GM19438 (cell line): ENCODE results near the gene VSIG4.

ENCODE experiments used
- ATAC-seq: cut with Tn5 transposase; IDR thresholded peaks from one replicate; pipeline ENCODE4 v1.9.1; 2021; ENCODE audit warnings: low read depth; ENCODE audit not compliant: unreplicated experiment

Gene VSIG4

DNA sequence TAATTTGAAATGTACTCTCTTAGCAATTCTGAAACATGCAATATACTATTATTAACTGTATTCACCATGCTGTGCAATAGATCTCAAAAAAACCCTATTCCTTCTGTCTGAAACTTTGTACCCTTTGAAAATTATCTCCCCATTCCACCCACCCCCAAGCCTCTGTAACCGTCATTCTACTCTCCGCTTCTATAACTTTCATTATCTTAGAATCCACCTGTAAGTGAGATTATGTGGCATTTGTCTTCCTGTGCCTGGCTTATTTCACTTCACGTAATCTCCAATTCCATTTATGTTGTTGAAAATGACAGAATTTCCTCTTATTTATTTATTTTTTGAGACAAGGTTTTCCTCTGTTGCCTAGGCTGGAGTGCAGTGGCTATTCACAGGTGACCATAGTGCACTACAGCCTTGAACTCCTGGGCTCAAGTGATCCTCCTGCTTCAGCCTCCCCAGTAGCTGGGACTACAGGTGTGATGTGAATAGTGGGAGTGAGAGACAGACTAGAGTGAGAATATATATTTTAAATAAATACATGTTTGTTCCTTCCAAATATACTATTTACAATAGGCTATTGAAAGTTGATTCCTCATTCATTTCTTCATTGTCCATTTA, 30.5 kb downstream of the VSIG4 start:
- ATAC-seq: no peak

DNA sequence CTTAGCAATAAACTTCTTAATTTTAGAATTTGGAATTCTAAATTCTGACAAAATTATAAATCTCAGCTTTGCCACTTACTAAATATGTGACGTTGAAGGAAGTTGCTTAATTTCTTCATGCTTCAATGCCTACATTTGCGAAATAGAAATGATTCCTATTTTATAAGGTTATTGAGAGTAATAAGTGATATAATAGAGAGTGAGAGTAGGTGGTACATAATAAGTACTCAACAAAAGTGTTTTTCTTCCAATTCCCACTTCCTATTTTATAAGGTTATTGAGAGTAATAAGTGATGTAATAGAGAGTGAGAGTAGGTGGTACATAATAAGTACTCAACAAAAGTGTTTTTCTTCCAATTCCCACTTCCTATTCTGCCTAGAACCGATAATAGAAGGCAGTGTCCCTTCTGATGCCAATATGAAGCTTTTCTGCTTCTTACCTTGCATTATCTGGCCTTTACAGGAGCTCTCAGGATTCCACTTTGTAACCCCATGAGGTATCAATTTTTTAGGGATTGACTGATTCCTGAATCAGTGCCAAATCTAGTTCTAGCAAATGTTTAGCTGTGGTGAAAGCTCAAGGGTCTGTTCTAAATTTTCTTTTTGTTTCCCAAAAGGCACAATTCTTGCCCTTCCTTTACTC, 31.4 kb downstream of the VSIG4 start:
- ATAC-seq: no peak

DNA sequence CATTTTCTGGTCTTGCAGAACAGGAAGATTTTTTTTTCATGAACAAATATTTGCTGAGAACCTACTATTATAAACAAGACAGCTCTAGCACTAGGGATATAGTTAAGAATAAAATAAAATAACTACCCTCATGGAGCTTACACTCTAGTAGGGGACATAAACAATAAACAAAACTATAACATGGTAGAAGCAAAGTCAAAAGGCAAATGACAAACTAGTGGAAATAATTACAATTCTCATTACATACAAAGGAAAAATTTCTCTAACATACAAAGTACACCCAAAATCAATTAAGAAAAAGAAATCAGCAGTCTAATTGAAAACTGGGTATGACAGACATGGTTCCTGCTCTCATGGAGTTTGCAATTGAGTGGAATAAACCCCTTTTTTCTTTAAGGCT, 32.0 kb downstream of the VSIG4 start:
- ATAC-seq: no peak

DNA sequence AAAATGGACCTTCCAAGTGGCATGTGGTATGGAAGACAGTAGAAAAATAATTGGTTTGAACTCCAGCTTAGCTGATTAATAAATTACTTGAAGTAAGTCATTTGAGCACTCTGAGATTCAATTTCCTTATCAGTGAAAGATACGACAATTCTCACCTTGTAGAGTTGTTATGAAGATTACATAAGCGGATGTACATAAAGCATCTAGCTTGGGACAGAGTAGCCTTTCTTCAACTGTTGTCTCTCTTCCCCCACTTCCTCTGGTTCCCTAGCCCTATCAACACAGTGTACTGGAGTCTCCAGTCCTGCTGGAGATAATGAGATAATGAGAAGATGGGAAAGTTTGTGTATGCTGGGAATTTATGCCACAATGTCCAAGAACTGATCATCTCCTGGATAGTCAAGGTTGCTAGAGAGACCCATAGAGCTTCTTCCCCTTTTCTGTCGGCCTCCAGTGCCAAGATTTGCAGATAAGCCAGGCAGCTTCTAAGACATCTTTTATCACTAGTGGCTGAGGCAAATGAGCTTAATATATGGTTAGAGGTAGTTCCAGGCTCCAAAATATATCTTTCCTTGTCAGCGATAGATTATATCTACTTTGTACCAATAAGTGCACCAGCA, 33.9 kb downstream of the VSIG4 start:
- ATAC-seq: no peak

DNA sequence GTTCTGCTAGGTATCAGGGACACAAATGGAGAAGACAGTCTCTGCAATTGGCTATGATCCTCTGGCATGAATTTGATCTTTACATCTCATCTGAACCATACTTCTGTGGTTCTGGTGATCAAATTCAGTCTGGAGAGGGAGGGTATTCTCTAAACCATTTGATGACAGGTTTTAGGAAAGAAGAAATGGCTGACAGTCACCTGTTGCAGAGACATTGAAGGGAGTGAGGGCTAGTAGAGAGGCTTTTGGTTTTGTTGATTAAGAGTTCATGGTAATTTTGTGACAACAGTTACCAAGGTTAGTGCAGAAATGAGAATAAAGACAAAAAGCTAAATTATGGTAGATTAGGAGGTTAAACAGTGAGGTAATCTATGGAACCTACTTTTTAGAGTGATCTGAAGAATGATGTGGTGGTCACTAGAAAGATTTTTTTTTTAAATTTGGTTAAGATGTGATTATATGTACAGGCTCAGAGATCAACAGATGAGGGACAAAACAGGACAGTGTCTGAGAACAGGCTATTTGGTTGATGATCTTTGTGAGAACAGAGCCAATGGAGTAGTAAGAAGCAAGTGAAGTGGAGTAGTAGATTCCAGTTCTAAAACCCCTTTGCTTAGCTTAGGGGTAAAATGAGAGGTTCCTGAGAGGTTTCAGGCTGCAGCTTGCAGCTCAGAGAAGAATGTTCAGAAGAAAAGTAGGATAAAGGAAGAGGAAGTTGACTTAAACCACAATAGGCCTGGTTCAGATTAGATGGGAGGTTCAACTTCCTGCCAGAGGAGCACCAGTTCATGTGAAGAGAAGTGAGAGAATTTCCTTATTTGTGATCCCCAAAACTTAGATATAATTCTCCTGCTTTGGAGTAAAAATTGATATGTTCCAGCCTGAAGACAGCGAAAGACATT, 34.7 kb downstream of the VSIG4 start:
- ATAC-seq: no peak

DNA sequence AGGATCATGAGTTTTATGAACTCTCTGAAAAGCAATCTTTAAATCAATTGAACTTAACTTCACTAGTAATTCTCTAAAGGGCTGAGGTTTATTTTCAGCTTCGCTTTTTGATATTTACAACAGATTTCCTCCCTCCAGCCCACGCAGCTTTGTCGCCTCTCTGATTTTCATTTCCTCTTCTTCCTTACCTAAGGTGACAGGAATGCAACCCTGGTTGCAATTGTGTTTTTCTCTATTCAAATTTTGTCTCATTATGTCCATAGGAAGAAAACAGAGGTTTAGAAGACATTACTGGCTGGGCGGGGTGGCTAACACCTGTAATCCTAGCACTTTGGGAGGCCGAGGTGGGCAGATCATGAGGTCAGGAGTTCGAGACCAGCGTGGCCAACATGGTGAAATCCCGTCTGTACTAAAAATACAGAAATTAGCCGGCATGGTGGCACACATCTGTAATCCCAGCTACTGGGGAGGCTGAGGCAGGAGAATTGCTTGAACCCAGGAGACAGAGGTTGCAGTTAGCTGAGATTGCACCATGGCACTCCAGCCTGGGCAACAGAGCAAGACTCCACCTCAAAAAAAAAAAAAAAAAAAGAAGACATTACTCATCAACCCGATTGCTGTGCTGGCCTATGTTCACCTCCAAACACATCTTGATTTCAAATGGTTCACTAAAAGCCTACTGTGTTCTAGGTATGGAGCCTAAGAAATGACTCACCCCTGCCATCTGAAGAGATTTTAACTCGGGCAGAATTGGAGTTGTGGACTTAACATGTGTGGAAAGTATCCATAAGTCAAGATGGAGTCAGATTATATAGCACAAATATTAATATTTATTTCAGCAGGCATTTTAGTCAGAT, 36.8 kb downstream of the VSIG4 start:
- ATAC-seq: no peak

DNA sequence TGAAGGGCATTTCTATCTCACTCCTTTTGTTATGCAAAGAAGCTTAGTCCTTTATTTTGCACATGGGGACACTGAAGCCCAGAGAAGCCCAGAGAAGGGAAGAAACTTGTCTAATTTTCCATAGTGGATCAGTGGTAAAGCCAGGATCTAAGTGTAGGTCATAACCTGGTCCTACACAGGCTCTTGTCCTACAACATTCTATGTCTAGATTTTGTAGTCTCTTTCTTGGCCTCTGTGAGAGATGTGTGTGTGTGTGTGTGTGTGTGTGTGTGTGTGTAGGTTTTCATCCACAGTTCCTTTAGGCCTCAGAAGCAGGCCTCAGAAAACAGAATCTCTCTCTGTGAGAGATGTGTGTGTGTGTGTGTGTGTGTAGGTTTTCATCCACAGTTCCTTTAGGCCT, 38.3 kb downstream of the VSIG4 start:
- no peak for ATAC-seq

DNA sequence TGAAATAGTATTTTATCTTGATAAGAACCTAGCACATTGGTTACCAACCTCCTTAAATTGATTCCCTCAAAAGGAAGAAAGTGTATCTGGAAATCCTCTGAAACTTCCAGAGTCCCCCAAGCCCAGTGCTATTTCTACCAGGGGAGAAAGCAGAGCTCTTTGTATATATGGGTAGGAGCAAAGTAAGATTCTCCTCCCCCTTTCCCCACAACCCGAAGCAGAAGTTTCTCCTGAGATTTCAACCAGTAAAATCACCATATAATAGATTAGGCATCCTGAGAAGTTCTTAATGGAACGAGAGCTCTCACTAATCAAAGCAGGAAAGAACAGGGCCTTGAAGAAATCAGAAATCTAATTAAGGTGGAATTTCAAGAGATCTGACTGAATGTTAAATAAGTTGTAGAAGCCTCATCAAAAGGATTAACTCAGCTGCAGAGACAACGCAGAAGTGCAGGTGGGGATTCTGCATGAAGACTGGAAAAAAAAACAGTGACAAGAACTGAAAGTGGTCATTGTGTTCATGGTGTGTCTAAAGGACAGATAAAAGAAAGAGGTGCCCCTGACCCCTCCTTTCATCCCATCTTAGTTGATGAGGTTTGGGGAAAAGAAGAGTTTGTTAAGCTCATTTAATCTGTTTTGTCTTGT, 39.1 kb downstream of the VSIG4 start:
- ATAC-seq: no peak

DNA sequence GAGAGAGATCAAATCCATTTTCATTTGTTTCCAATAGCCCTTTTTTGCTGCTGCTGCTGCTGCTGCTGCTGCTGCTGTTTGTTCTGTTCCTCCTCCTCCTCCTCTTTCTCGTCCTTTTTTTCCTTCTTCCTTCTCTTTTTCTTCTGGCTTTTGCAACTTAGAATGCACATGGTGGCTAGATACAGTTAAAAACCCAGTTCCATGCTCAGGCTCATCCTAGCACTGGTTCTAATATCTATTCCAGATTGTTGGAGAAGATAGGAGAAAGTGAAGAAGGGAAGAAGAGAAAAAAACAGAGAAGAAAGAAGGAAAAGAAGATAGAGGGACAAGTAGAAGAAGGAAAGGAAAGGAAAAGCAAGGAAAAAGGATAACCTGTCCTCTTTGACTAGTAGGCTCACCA, 39.7 kb downstream of the VSIG4 start:
- no peak for ATAC-seq

DNA sequence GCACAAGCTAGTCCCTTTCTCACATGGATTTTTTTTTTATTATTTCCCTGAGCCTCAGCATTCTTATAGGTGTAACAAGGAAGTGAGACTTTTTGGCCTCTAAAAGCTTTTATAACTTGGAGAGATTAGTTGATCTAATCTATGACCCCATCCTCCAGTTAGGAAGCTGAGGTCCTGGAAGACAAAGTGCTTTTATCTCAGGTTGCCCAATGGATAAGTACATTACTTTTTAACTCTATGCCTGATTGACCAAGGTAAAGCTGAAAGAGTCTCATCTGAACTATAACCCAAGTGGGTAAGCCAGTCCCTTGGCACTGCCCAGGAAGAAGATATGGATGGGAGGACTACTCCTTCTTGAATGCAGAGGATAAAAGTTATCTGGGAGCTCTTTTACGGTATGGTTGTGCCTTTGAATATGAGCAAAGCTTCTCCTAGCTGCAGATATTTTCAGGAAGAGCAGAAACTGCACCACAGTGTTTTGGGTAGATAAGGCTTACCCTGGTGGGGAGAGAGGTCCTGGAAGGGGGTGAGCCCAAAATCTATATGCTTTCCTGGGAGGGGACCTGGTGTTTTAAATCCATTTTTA, 40.2 kb downstream of the VSIG4 start:
- no peak for ATAC-seq

DNA sequence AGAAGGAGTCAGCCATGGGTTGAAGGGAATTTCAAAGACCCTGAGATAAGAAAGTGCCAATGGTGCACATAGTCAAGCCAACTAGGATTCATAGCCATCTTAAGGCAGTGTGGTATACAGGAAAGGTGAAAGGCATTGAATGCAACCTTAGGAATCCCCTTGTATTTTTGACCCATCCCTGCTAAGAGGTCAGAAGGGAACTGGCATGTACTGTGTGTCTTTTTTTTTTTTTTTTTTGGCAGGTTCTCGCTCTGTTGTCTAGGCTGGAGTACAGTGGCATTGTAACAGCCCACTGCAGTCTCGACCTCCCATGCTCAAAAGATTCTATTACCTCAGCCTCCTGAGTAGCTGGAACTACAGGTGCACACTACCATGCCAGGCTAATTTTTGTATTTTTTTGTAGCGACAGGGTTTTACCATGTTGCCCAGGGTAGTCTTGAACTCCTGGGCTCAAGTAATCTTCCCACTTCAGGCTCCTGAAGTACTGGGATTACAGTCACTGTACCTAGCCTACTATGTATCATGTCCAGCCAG, 40.8 kb downstream of the VSIG4 start:
- no peak for ATAC-seq

DNA sequence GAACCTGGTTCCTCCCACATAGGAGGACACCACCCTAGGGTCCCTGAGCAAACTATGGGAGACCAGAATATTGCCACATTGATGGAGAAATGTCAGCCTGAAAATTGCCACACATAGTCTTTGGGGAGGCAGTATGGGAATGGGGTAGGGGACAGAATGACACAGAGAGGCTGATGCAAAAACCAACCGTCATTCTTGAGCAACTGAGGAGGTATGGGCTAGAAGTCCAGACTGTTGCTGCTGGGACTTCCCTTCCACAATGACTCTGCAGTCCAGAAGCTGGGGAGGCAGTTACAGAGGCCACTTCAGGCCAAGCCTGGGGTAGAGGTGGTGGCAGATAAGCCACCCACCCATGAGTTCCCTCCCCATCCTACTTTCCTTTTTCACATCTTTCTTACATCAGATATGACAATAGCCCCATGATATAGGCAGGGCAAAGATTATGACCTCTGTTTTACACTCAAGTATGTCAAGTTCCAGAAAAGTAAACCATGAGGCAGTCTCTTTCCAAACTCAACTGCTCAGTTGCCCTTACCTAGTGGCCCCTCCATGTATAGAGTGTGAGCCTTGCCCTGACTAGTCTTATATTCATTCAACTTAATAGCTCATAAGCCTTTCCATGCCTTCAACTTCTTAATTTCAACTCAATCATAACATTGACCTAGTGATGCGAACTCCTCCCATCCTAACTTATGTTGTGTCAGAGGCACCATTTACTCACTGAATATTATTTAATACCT, 41.7 kb downstream of the VSIG4 start:
- ATAC-seq: no peak

DNA sequence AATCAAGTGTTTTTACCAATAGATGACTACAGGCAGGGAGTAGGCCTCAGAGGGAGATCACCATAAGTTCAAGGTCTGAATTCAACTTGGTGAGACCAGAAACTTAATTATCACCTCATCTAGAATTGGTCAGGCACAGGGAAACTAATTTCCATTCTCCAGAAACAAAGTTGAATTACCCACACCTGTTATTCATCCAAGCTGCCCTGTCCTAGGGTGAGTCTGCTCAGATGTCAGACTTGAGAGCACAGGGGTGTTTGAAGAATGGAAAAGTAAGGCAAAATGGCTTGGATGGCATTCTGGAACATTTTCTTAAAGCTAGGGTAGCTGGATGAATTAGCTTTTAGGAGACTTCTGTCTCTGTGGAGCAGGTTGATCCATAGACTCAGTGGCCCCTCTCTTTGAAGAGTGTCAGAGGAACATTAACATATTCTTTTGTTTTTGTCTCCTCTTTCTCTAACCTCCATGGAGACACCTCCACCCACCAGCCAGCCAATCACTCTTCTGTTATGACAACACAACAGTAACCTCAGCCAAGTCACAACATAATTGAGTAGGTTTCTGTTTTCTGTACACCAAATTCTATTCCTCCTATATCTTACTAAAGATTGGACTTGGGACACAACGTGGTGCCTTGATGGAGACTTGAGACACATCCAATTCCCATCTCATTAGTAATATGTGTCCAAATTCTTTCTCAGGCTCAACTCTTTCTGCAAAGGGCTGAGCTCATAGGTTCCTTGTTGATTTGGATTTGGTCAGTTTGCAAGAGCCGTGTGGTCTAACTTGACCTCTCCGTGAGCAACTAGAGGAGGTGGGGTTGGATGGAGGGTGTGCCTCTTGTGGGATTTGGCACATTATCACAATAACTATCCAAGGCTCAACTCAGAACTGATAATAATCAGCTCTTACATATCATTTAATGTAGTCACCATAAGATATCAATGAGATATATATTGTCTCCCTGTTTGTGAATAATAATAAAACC, 45.1 kb downstream of the VSIG4 start:
- no peak for ATAC-seq

DNA sequence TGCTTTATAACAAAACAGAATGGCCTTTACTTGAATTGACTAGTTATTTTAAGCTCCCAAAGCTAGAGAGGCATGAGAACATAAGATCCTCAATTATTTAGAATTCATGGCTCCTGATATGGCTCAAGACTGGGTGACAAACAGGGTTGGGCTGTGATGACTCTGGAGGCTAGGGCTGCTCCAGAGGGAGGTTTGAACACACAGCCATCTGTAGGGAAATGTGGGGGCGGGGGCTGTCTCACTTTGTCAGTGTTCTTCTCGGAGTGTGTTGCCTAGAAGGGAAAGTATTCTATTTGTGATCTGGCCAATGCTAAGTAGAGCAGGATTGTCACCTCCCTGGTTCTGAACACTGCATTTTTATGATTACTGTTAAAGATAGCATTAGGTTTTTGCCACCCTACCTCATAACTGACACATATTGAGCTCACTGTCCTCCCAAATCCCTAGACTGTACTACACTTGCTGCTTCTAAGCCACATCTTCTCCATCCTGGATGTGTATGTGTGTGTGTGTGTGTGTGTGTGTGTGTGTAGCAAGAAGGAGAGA, 45.9 kb downstream of the VSIG4 start:
- ATAC-seq: no peak

DNA sequence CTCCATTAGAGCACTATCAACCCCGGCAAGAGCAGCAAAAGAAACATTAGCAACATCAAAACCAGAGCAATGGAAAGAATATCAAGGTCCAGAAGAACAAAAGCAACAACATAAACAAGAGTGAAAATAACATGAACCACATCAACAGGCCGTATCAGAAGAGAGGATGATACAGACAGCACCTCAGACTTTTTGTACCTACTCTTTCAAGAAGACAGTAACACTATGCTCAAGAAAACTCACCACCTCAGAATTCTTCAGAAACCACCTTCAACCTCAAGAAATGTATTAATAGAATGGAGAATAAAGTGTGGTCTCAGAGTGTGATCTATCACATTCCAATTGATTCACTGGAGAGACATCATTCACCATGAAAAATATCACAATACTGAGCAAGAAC, 46.5 kb downstream of the VSIG4 start:
- ATAC-seq: no peak

DNA sequence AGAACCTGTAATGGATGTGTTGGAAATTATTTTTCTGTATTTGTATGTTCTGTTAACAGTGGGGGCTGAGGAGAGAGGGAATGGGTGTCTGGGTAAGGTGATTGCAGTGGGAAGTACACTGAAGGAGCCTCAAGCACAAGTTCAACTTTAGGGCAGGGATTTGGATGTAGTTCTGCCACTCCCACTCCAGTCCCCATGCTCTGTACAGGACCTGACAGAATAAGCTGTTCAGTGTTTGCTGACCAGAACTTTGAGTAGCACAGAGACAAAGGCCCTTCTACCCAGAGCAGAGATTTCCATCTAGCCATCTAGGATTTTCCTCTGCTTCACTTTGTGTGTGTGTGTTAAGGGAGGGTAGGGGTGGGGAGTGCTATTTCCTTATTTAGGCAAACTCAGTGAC, 49.2 kb downstream of the VSIG4 start:
- ATAC-seq: no peak

DNA sequence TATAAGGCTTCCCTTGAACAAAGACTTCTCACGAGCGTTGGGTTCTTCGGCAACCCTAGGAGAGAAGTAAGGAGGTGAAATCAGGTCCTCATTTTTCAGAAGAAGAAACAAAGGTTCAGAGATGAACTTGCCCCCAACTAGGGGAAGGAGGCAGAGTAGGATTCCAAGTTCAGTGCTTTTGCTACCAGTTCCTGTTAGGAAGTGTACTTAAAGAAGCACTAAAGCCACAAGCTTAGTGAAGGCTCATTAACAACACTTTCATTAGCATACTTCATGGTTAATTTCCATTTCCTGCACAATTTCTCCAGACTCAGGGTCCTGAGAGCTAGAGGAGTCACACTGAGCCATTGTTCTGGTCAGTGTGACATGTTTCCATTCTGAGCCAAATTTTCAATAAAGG, 52.1 kb downstream of the VSIG4 start:
- no peak for ATAC-seq
